ENCODE data around the gene PHACTR2.
"Not testable (repeated sequence)": the region's sequence is repeated elsewhere in the genome, so short reads cannot be mapped to it uniquely, and the experiment has no call there.

PHACTR2 gene

GRCh38 chr6:143810745-143811144 lies 133.0 kb downstream of the PHACTR2 start:
- no peak for DNase-seq (ENCODE audit: low spot score)

- DNase-seq (ENCODE audit: low spot score), result no peak
These were observed 133.9 kb downstream of the PHACTR2 start for GRCh38 chr6:143811501-143812157.

- DNase-seq (ENCODE audit: low spot score), result no peak
These were observed 139.9 kb downstream of the PHACTR2 start for GRCh38 chr6:143817621-143818020.

- DNase-seq (ENCODE audit: low spot score), result no peak
These were observed 143.6 kb downstream of the PHACTR2 start for GRCh38 chr6:143821359-143821758.

GRCh38 chr6:143822584-143823024 lies 144.8 kb downstream of the PHACTR2 start:
- DNase-seq (ENCODE audit: low spot score), result no peak

GRCh38 chr6:143823548-143823947 lies 145.8 kb downstream of the PHACTR2 start:
- no peak for DNase-seq (ENCODE audit: low spot score)

- no peak for DNase-seq (ENCODE audit: low spot score)
These were observed 150.8 kb downstream of the PHACTR2 start for GRCh38 chr6:143828572-143828971.

- DNase-seq (ENCODE audit: low spot score), result no peak
These were observed 158.4 kb downstream of the PHACTR2 start for GRCh38 chr6:143836150-143836549.

GRCh38 chr6:143838395-143838794 lies 160.6 kb downstream of the PHACTR2 start:
- DNase-seq (ENCODE audit: low spot score), result no peak

GRCh38 chr6:143839196-143839595 lies 161.4 kb downstream of the PHACTR2 start:
- DNase-seq (ENCODE audit: low spot score), result no peak

GRCh38 chr6:143840595-143841265 lies 163.0 kb downstream of the PHACTR2 start:
- no peak for DNase-seq (ENCODE audit: low spot score)

GRCh38 chr6:143842461-143842901 lies 164.7 kb downstream of the PHACTR2 start:
- peak; percentile 15 for DNase-seq (ENCODE audit: low spot score)

- peak; percentile 94 for DNase-seq (ENCODE audit: low spot score)
These were observed 165.3 kb downstream of the PHACTR2 start, which contains the start of gene LTV1 for GRCh38 chr6:143842902-143843676. TSS of gene LTV1 (plus strand) at chr6:143843338. CDS start at chr6:143843478, 140 bp downstream.

- no peak for DNase-seq (ENCODE audit: low spot score)
These were observed 165.9 kb downstream of the PHACTR2 start for GRCh38 chr6:143843677-143843999.

- DNase-seq (ENCODE audit: low spot score), result no peak
These were observed 166.2 kb downstream of the PHACTR2 start for GRCh38 chr6:143844006-143844405.

GRCh38 chr6:143845033-143845432 lies 167.3 kb downstream of the PHACTR2 start:
- DNase-seq (ENCODE audit: low spot score), result no peak

- not testable (repeated sequence) for DNase-seq (ENCODE audit: low spot score)
These were observed 173.9 kb downstream of the PHACTR2 start for GRCh38 chr6:143851706-143852105.

- not testable (repeated sequence) for DNase-seq (ENCODE audit: low spot score)
These were observed 177.3 kb downstream of the PHACTR2 start for GRCh38 chr6:143855057-143855456.

GRCh38 chr6:143856762-143857161 lies 179.0 kb downstream of the PHACTR2 start:
- DNase-seq (ENCODE audit: low spot score), result not testable (repeated sequence)

GRCh38 chr6:143857651-143858050 lies 179.9 kb downstream of the PHACTR2 start:
- peak; percentile 4 for DNase-seq (ENCODE audit: low spot score)

- no peak for DNase-seq (ENCODE audit: low spot score)
These were observed 182.3 kb downstream of the PHACTR2 start for GRCh38 chr6:143859891-143860660.

- DNase-seq (ENCODE audit: low spot score), result no peak
These were observed 186.0 kb downstream of the PHACTR2 start for GRCh38 chr6:143863771-143864170.
